GM12878 (cell line): ENCODE measurements around the gene PSMB9. TPM values are rescaled to one million over a fixed set of nuclear protein-coding genes. Genes with fewer than 3 reads are reported as not detected.

Experiments used
- BACH1 ChIP-seq: fragments of 450-650 bp; IDR thresholded peaks from 2 replicates; pipeline ENCODE4 v1.6.1; 2017; ENCODE audit warnings: mild to moderate bottlenecking, borderline replicate concordance
- BHLHE40 ChIP-seq, 2 experiments: fragments of 450-650 bp in 1 of 2; IDR thresholded peaks; 2 replicates each; pipeline ENCODE4 v1.6.1; 2011 to 2017; ENCODE audit warnings: low read depth in 2 of 2, borderline replicate concordance in 1 of 2, improper control_type of control experiment in 1 of 2, low read length in 1 of 2, mild to moderate bottlenecking in 1 of 2
- CHD2 ChIP-seq: IDR thresholded peaks from 2 replicates; pipeline ENCODE4 v1.6.1; 2011; ENCODE audit warnings: low read depth, low read length, improper control_type of control experiment, borderline replicate concordance
- CREM ChIP-seq: IDR thresholded peaks from 2 replicates; pipeline ENCODE4 v1.6.1; 2014; ENCODE audit warnings: antibody characterized with exemption, low read depth
- CTCF ChIP-seq, 3 experiments: IDR thresholded peaks in 2 of 3; conservative IDR thresholded peaks in 1 of 3; 2 replicates each; pipeline ENCODE4 v1.5.1; 2011; ENCODE audit warnings: low read depth in 3 of 3, low read length in 3 of 3, mild to moderate bottlenecking in 3 of 3, control low read depth in 2 of 3, moderate library complexity in 2 of 3, inconsistent platforms in 1 of 3, mixed read lengths in 1 of 3; ENCODE audit not compliant: control insufficient read depth in 2 of 3, insufficient read depth in 1 of 3; ENCODE audit errors: extremely low read depth in 1 of 3
- DPF2 ChIP-seq: fragments of 450-650 bp; IDR thresholded peaks from 2 replicates; pipeline ENCODE4 v1.6.1; 2017; ENCODE audit warnings: mild to moderate bottlenecking
- EED ChIP-seq: sonication (generic); IDR thresholded peaks from 2 replicates; pipeline ENCODE4 v1.6.1; 2016; ENCODE audit warnings: antibody characterized with exemption, low read depth
- ETV6 ChIP-seq, 2 experiments: fragments of 450-650 bp in 1 of 2; IDR thresholded peaks in 1 of 2; conservative IDR thresholded peaks in 1 of 2; 2 replicates each; pipeline ENCODE4 v1.6.1; 2014; ENCODE audit warnings: antibody characterized with exemption in 1 of 2, borderline replicate concordance in 1 of 2, low read depth in 1 of 2, mild to moderate bottlenecking in 1 of 2, moderate library complexity in 1 of 2
- IKZF2 ChIP-seq, 2 experiments: fragments of 450-650 bp; IDR thresholded peaks; 2 replicates each; pipeline ENCODE4 v1.6.1; 2017; ENCODE audit warnings: mild to moderate bottlenecking in 2 of 2, moderate library complexity in 2 of 2
- NFYB ChIP-seq: IDR thresholded peaks from 2 replicates; pipeline ENCODE4 v1.6.1; 2011; ENCODE audit warnings: low read depth, mild to moderate bottlenecking, low read length, improper control_type of control experiment, moderate library complexity; ENCODE audit not compliant: insufficient read depth
- NR2F1 ChIP-seq: fragments of 450-650 bp; conservative IDR thresholded peaks from 2 replicates; pipeline ENCODE4 v1.6.1; 2017; ENCODE audit warnings: mild to moderate bottlenecking
- PML ChIP-seq: IDR thresholded peaks from 2 replicates; pipeline ENCODE4 v1.6.1; 2012; ENCODE audit warnings: low read length, inconsistent platforms
- RFX5 ChIP-seq: IDR thresholded peaks from 2 replicates; pipeline ENCODE4 v1.6.1; 2011; ENCODE audit warnings: low read depth, low read length, improper control_type of control experiment
- RUNX3 ChIP-seq: IDR thresholded peaks from 2 replicates; pipeline ENCODE4 v1.6.1; 2012; ENCODE audit warnings: low read length, inconsistent platforms
- SUZ12 ChIP-seq: fragments of 200-600 bp; sonication (generic); IDR thresholded peaks from one replicate; pipeline ENCODE4 v1.6.1; 2018; ENCODE audit warnings: antibody characterized with exemption, mild to moderate bottlenecking; ENCODE audit not compliant: unreplicated experiment
- TAF1 ChIP-seq: IDR thresholded peaks from 2 replicates; pipeline ENCODE4 v1.6.1; 2011; ENCODE audit warnings: mild to moderate bottlenecking, low read depth, low read length, borderline replicate concordance
- TCF7 ChIP-seq: IDR thresholded peaks from 2 replicates; pipeline ENCODE4 v1.6.1; 2014; ENCODE audit warnings: antibody characterized with exemption, borderline replicate concordance
- YY1 ChIP-seq: IDR thresholded peaks from 2 replicates; pipeline ENCODE4 v1.6.1; 2011; ENCODE audit warnings: low read depth, mild to moderate bottlenecking, low read length
- ZSCAN29 ChIP-seq: fragments of 450-650 bp; IDR thresholded peaks from 2 replicates; pipeline ENCODE4 v1.6.1; 2017; ENCODE audit warnings: mild to moderate bottlenecking, moderate library complexity
- polyA plus RNA-seq, 11 experiments: library from polyadenylated mRNA; depleted of rRNA in 4 of 11; unstranded in 6 of 11; stranded (reverse) in 5 of 11; fragments of >200 nt; fragmentation: Nextera tagmentation in 4 of 11; fragmentation: Illumina TruSeq in 1 of 11; extraction: Ambion mirVana in 4 of 11; extraction: Trizol in 1 of 11; gene quantifications; 1 replicate in 1 of 11; 2 replicates in 10 of 11; pipeline versions ENCODE4 v1.2.1 to v1.2.3, GENCODE V29; 2011 to 2016; ENCODE audit warnings: inconsistent platforms in 2 of 11, missing spikeins in 2 of 11, low read depth in 1 of 11
- total RNA-seq, 4 experiments: library from RNA; depleted of rRNA in 3 of 4; stranded (reverse); fragments of >200 nt in 3 of 4; fragmentation: Illumina TruSeq in 1 of 4; extraction: Trizol in 1 of 4; gene quantifications; 2 replicates each; pipeline versions ENCODE4 v1.2.1 to v1.2.3, GENCODE V29; 2013 to 2021
- TF ChIP-seq, protein P1 (sequence below): fragments of 450-650 bp; IDR thresholded peaks from 2 replicates; pipeline ENCODE4 v1.6.1; 2016; ENCODE audit warnings: mild to moderate bottlenecking
- TF ChIP-seq, protein P2 (sequence below): fragments of 450-650 bp; IDR thresholded peaks from 2 replicates; pipeline ENCODE4 v1.6.1; 2018; ENCODE audit warnings: mild to moderate bottlenecking, low read depth, moderate library complexity; ENCODE audit not compliant: partially characterized antibody
- TF ChIP-seq, protein P3 (sequence below): fragments of 450-650 bp; IDR thresholded peaks from 2 replicates; pipeline ENCODE4 v1.6.1; 2016; ENCODE audit warnings: mild to moderate bottlenecking

The PSMB9 gene
- total and polyA plus RNA-seq, 10 of the 15 experiments (the other 5 are each of a cell fraction or from before 2014, with no cell fraction given), result 167 to 517 (median 275) TPM

- TF ChIP-seq ZSCAN29, result no peak
- peak in 1 of 2 experiments; percentile 47; a peak in 2 of 4 replicates for TF ChIP-seq ETV6 (conservative IDR thresholded peaks at IDR 0.05 in 1 of 2, IDR thresholded peaks at IDR 0.05 in 1 of 2; ENCODE audit: borderline replicate concordance in 1 of 2, low read depth in 1 of 2)
- TF ChIP-seq DPF2, result peak; percentile 91
- TF ChIP-seq BACH1, result peak; percentile 27; the same call in 1 of the 2 replicates
- TF ChIP-seq BHLHE40 (IDR thresholded peaks at IDR 0.05; ENCODE audit: borderline replicate concordance in 1 of 2, low read depth in 2 of 2, low read length in 1 of 2), result peak in 1 of 2 experiments; percentile 56; a peak in 1 of 4 replicates
- no peak for TF ChIP-seq RFX5
- TF ChIP-seq NR2F1, result 0 out of 2 replicates have a peak, but pooled peaks have one; percentile 32
- TF ChIP-seq CTCF (IDR thresholded peaks at IDR 0.05 in 2 of 3, conservative IDR thresholded peaks at IDR 0.05 in 1 of 3; ENCODE audit: control insufficient read depth in 2 of 3, extremely low read depth in 1 of 3, insufficient read depth in 1 of 3, low read depth in 3 of 3, low read length in 3 of 3), result no peak; a peak in 1 of 6 replicates
- TF ChIP-seq YY1, result peak; percentile 81
- TF ChIP-seq CREM, result peak; percentile 70; the same call in 1 of the 2 replicates
- TF ChIP-seq RUNX3, result no peak; the same call in 1 of the 2 replicates
- TF ChIP-seq, protein P1, sequence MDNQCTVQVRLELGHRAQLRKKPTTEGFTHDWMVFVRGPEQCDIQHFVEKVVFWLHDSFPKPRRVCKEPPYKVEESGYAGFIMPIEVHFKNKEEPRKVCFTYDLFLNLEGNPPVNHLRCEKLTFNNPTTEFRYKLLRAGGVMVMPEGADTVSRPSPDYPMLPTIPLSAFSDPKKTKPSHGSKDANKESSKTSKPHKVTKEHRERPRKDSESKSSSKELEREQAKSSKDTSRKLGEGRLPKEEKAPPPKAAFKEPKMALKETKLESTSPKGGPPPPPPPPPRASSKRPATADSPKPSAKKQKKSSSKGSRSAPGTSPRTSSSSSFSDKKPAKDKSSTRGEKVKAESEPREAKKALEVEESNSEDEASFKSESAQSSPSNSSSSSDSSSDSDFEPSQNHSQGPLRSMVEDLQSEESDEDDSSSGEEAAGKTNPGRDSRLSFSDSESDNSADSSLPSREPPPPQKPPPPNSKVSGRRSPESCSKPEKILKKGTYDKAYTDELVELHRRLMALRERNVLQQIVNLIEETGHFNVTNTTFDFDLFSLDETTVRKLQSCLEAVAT, result 0 out of 2 replicates have a peak, but pooled peaks have one; percentile 7
- TF ChIP-seq NFYB, result peak; percentile 90
- no peak for TF ChIP-seq TCF7
- TF ChIP-seq SUZ12, result no peak
- TF ChIP-seq, protein P2, sequence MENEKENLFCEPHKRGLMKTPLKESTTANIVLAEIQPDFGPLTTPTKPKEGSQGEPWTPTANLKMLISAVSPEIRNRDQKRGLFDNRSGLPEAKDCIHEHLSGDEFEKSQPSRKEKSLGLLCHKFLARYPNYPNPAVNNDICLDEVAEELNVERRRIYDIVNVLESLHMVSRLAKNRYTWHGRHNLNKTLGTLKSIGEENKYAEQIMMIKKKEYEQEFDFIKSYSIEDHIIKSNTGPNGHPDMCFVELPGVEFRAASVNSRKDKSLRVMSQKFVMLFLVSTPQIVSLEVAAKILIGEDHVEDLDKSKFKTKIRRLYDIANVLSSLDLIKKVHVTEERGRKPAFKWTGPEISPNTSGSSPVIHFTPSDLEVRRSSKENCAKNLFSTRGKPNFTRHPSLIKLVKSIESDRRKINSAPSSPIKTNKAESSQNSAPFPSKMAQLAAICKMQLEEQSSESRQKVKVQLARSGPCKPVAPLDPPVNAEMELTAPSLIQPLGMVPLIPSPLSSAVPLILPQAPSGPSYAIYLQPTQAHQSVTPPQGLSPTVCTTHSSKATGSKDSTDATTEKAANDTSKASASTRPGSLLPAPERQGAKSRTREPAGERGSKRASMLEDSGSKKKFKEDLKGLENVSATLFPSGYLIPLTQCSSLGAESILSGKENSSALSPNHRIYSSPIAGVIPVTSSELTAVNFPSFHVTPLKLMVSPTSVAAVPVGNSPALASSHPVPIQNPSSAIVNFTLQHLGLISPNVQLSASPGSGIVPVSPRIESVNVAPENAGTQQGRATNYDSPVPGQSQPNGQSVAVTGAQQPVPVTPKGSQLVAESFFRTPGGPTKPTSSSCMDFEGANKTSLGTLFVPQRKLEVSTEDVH, result no peak
- peak; percentile 64; the same call in 1 of the 2 replicates for TF ChIP-seq PML
- TF ChIP-seq CHD2, result peak; percentile 83
- peak; percentile 60; the same call in 1 of the 2 replicates for TF ChIP-seq TAF1
- TF ChIP-seq EED, result peak; percentile 67; the same call in 1 of the 2 replicates
- TF ChIP-seq IKZF2 (IDR thresholded peaks at IDR 0.05), result peak; percentile 38 to 52; a peak in 3 of 4 replicates
- TF ChIP-seq, protein P3, sequence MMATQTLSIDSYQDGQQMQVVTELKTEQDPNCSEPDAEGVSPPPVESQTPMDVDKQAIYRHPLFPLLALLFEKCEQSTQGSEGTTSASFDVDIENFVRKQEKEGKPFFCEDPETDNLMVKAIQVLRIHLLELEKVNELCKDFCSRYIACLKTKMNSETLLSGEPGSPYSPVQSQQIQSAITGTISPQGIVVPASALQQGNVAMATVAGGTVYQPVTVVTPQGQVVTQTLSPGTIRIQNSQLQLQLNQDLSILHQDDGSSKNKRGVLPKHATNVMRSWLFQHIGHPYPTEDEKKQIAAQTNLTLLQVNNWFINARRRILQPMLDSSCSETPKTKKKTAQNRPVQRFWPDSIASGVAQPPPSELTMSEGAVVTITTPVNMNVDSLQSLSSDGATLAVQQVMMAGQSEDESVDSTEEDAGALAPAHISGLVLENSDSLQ, result peak; percentile 98
Observed at GRCh38 chr6:32894085-32895005, 40.4 kb downstream of the PSMB9 start (continued).
